GM12878 (cell line): Measurements from ENCODE around the gene HOXD12. TPM values are rescaled to one million over a fixed set of nuclear protein-coding genes. Genes with fewer than 3 reads are reported as not detected.

ENCODE experiments used
- ATAC-seq: fragments of 200-7000 bp; cut with Tn5 transposase; 3 replicates; pipeline ENCODE4 v1.9.1; 2020; ENCODE audit warnings: mild to moderate bottlenecking, moderate library complexity
- BruUV-seq: library from RNA; stranded (reverse); fragments of 400-500 nt; replicated peaks from 2 replicates; lab custom pipeline; 2021; lab: Mats Ljungman, UMichigan
- CTCF ChIA-PET: fragments of 300-600 bp; sonication (Branson Sonifier 250); formaldehyde crosslinking; extraction: SDS; loops from one replicate; lab custom pipeline; 2021; ENCODE audit warnings: inconsistent platforms; lab: Yijun Ruan, JAX
- POLR2A ChIA-PET: fragments of 350-600 bp; formaldehyde crosslinking; extraction: SDS; loops from one replicate; lab custom pipeline; 2021; ENCODE audit warnings: inconsistent platforms; lab: Charles Lee
- RAD21 ChIA-PET: fragments of 300-600 bp; sonication (Branson Sonifier 250); formaldehyde crosslinking; loops from one replicate; lab custom pipeline; 2023; ENCODE audit warnings: antibody characterized with exemption; ENCODE audit not compliant: unreplicated experiment; lab: Charles Lee
- SMC1A ChIA-PET: fragments of 300-600 bp; sonication (Branson Sonifier 250); formaldehyde crosslinking; loops from one replicate; lab custom pipeline; 2023; ENCODE audit not compliant: unreplicated experiment, uncharacterized antibody; lab: Charles Lee
- DNase-seq: peaks from one replicate; pipeline ENCODE4 v3.0.0-alpha.2; 2011; ENCODE audit warnings: low read depth, low spot score
- FAIRE-seq: peaks from 3 replicates; lab custom pipeline; 2011; peaks lifted over from hg19 to GRCh38; lab: Jason Lieb, UNC
- H2AFZ ChIP-seq: 2 replicates; pipeline ENCODE4 v1.6.0; 2011; ENCODE audit warnings: low read depth, low read length, control low read depth; ENCODE audit not compliant: control insufficient read depth
- H3K27ac ChIP-seq: 2 replicates; pipeline ENCODE4 v1.5.1; 2011; ENCODE audit warnings: control low read depth; ENCODE audit not compliant: control insufficient read depth, insufficient read depth
- H3K27me3 ChIP-seq, 2 experiments: replicated peaks in 1 of 2; 2 replicates each; pipeline versions ENCODE4 v1.6.0 to v1.6.1; 2011; ENCODE audit warnings: low read length in 1 of 2; ENCODE audit not compliant: control insufficient read depth in 2 of 2, insufficient read depth in 2 of 2
- H3K36me3 ChIP-seq, 2 experiments: 2 replicates each; pipeline ENCODE4 v1.5.1; 2011; ENCODE audit warnings: low read length in 1 of 2; ENCODE audit not compliant: control insufficient read depth in 2 of 2, insufficient read depth in 2 of 2
- H3K4me1 ChIP-seq: 2 replicates; pipeline ENCODE4 v1.6.1; 2011; ENCODE audit warnings: mild to moderate bottlenecking, low read length, moderate library complexity, mixed read lengths; ENCODE audit not compliant: control insufficient read depth, insufficient read depth
- H3K4me2 ChIP-seq: 2 replicates; pipeline ENCODE4 v1.6.0; 2011; ENCODE audit warnings: control low read depth; ENCODE audit not compliant: control insufficient read depth, insufficient read depth
- H3K4me3 ChIP-seq: fragments of 200-600 bp; sonication (generic); 2 replicates; pipeline ENCODE4 v1.5.1; 2016
- H3K79me2 ChIP-seq: 2 replicates; pipeline ENCODE4 v1.6.0; 2011; ENCODE audit warnings: low read length; ENCODE audit not compliant: control insufficient read depth, insufficient read depth
- H3K9ac ChIP-seq: 2 replicates; pipeline ENCODE4 v1.8.0; 2011; ENCODE audit warnings: low read length, control low read depth, mixed read lengths; ENCODE audit not compliant: control insufficient read depth, insufficient read depth
- H3K9me3 ChIP-seq: replicated peaks from 3 replicates; pipeline ENCODE4 v1.5.1; 2011; ENCODE audit warnings: mild to moderate bottlenecking, low read length; ENCODE audit not compliant: control insufficient read depth, insufficient read depth
- H4K20me1 ChIP-seq: 2 replicates; pipeline ENCODE4 v1.6.0; 2011; ENCODE audit not compliant: control insufficient read depth, insufficient read depth
- MYC ChIP-seq: IDR thresholded peaks from 2 replicates; pipeline ENCODE4 v1.6.1; 2011; ENCODE audit warnings: mild to moderate bottlenecking, low read length, moderate library complexity, inconsistent platforms; ENCODE audit not compliant: insufficient read depth, insufficient replicate concordance, insufficient read length, severe bottlenecking
- RAD21 ChIP-seq: IDR thresholded peaks from 2 replicates; pipeline ENCODE4 v1.6.1; 2011; ENCODE audit warnings: mild to moderate bottlenecking, low read depth, low read length, moderate library complexity; ENCODE audit not compliant: insufficient read depth
- SIX5 ChIP-seq: IDR thresholded peaks from 2 replicates; pipeline ENCODE4 v1.6.1; 2011; ENCODE audit warnings: mild to moderate bottlenecking, low read depth, low read length, moderate library complexity; ENCODE audit not compliant: severe bottlenecking
- WGBS: methylation state at CpG from one replicate; pipeline ENCODE4 v1.1.6; 2016; ENCODE audit warnings: low lambda C conversion rate; ENCODE audit not compliant: insufficient replicate concordance, insufficient coverage; ENCODE audit errors: missing lambda C conversion rate; 5-methylcytosine and 5-hydroxymethylcytosine counted together
- in situ Hi-C: fragments of 300-500 bp; cut with MboI; formaldehyde crosslinking; loops from 9 replicates; pipeline ENCODE4 v1.14.3; 2018; ENCODE audit warnings: mixed read lengths
- intact Hi-C: fragments of 100-400 bp; cut with micrococcal nuclease; formaldehyde crosslinking; loops from one replicate; pipeline ENCODE4 v1.14.2; 2022; ENCODE audit not compliant: unreplicated experiment
- polyA plus RNA-seq, 11 experiments: library from polyadenylated mRNA; depleted of rRNA in 4 of 11; unstranded in 6 of 11; stranded (reverse) in 5 of 11; fragments of >200 nt; fragmentation: Nextera tagmentation in 4 of 11; fragmentation: Illumina TruSeq in 1 of 11; extraction: Ambion mirVana in 4 of 11; extraction: Trizol in 1 of 11; gene quantifications; 1 replicate in 1 of 11; 2 replicates in 10 of 11; pipeline versions ENCODE4 v1.2.1 to v1.2.3, GENCODE V29; 2011 to 2016; ENCODE audit warnings: inconsistent platforms in 2 of 11, missing spikeins in 2 of 11, low read depth in 1 of 11
- total RNA-seq, 4 experiments: library from RNA; depleted of rRNA in 3 of 4; stranded (reverse); fragments of >200 nt in 3 of 4; fragmentation: Illumina TruSeq in 1 of 4; extraction: Trizol in 1 of 4; gene quantifications; 2 replicates each; pipeline versions ENCODE4 v1.2.1 to v1.2.3, GENCODE V29; 2013 to 2021
- TF ChIP-seq, protein P1 (sequence below): IDR thresholded peaks from 2 replicates; pipeline ENCODE4 v1.6.1; 2012; ENCODE audit warnings: mild to moderate bottlenecking, low read depth, low read length

The HOXD12 gene
- total and polyA plus RNA-seq, 10 of the 15 experiments (the other 5 are each of a cell fraction or from before 2014, with no cell fraction given), result not detected

GRCh38 chr2:176128172-176128981 lies 28.8 kb downstream of the HOXD12 start:
- ChIA-PET SMC1A (interaction anchor here (0.9 to 2.2 kb wide), 8 partner anchors 12 to 1033 kb away, joined by 3 to 20 read pairs (median 8); no protein-coding TSS in a partner anchor), CTCF (interaction anchor here (0.6 to 4.3 kb wide), 16 partner anchors 12 to 1033 kb away, joined by 3 to 79 read pairs (median 20); no protein-coding TSS in a partner anchor), POLR2A (no interaction called here), RAD21 (interaction anchor here (2.2 to 3.7 kb wide), 6 partner anchors 326 to 1020 kb away, joined by 7 to 25 read pairs (median 17); no protein-coding TSS in a partner anchor)
- WGBS, result 39% methylated on average over 49 of the region's 49 CpGs
- TF ChIP-seq, protein P1, sequence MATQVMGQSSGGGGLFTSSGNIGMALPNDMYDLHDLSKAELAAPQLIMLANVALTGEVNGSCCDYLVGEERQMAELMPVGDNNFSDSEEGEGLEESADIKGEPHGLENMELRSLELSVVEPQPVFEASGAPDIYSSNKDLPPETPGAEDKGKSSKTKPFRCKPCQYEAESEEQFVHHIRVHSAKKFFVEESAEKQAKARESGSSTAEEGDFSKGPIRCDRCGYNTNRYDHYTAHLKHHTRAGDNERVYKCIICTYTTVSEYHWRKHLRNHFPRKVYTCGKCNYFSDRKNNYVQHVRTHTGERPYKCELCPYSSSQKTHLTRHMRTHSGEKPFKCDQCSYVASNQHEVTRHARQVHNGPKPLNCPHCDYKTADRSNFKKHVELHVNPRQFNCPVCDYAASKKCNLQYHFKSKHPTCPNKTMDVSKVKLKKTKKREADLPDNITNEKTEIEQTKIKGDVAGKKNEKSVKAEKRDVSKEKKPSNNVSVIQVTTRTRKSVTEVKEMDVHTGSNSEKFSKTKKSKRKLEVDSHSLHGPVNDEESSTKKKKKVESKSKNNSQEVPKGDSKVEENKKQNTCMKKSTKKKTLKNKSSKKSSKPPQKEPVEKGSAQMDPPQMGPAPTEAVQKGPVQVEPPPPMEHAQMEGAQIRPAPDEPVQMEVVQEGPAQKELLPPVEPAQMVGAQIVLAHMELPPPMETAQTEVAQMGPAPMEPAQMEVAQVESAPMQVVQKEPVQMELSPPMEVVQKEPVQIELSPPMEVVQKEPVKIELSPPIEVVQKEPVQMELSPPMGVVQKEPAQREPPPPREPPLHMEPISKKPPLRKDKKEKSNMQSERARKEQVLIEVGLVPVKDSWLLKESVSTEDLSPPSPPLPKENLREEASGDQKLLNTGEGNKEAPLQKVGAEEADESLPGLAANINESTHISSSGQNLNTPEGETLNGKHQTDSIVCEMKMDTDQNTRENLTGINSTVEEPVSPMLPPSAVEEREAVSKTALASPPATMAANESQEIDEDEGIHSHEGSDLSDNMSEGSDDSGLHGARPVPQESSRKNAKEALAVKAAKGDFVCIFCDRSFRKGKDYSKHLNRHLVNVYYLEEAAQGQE, result no peak
- TF ChIP-seq SIX5 (no peak), MYC (no peak), RAD21 (no peak)
- Histone ChIP-seq H3K4me3 (no peak overlapping the region), H3K9ac (no peak overlapping the region), H2AFZ (no peak overlapping the region), H3K9me3 (peaks cover 1% of the 10 kb centered on the region; the same call in 2 of the 3 replicates), H3K27me3 (peaks cover 8 to 32% of the 10 kb centered on the region in 2 experiments), H3K4me2 (no peak overlapping the region), H3K4me1 (no peaks in the 10 kb centered on the region), H3K27ac (no peak overlapping the region), H4K20me1 (no peaks in the 10 kb centered on the region), H3K79me2 (no peaks in the 10 kb centered on the region), H3K36me3 (no peaks in the 10 kb centered on the region)
- DNase-seq, result no peak
- no peak for ATAC-seq
- BruUV-seq, result no TSS peak
- in situ Hi-C loops, result loop anchor here (5.0 to 25.0 kb wide), 4 partner anchors 509 to 1209 kb away; no protein-coding TSS in a partner anchor
- no peak for FAIRE-seq
- intact Hi-C loops, result loop anchor here (5.0 kb wide), 2 partner anchors 689 to 1034 kb away; no protein-coding TSS in a partner anchor
